ENCODE results near the gene AMH. TPM values are rescaled to one million over a fixed set of nuclear protein-coding genes. Genes with fewer than 3 reads are reported as not detected.

Gene AMH
- total and polyA plus RNA-seq, 2 of the 4 experiments (the other 2 are of a cell fraction) = 0.86 TPM; not detected in 1

DNA sequence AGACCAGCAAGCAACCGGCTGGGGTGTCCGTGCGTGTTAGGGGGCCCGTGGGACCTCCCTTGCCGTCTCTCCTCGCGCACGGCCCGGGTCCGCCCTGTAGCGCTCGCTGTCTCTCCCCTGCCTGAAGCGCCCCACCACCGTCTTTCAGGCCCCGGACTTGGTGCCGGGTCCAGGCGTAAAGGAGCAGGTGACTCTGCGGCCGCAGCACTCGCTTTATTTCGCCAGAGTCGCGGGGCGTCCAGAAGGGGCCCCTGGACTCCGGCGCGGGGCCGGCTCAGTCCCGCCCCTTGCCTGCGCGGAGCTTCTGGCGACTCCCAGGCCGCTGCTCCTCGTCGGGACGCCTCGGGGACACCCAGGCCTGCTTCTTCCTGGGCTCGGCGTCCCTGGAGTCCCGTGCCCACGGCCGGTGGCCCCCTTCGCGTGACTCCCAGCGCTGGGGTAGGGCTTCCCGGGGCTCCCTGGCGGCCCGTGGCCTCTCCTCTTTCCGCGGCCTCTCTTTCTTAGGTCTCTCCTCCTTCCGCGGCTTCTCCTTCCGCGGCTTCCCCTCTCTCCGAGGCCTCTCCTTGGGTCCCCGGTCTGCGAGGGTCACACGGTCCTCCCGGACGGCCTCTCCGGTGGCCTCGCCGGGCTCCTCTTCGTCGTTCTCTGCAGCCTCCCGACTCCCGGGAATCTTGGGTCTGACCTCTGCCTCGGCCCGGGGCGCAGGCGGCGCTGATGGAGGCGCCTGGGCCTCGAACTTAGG, 3.1 kb downstream of the AMH start:
- Histone ChIP-seq H3K79me1 (ENCODE audit: low read depth in 1 of 2, low read length in 2 of 2) (no peaks in the 10 kb centered on the region), H4K8ac (ENCODE audit: low read depth in 2 of 2, low read length in 2 of 2) (no peak overlapping the region), H2BK15ac (ENCODE audit: low read depth, low read length) (no peak overlapping the region), H4K5ac (ENCODE audit: low read depth, low read length) (no peak overlapping the region), H2AFZ (replicated peaks; ENCODE audit: low read length, poor library complexity) (no peak overlapping the region), H3K4ac (ENCODE audit: low read depth, low read length) (no peak overlapping the region), H3K23ac (ENCODE audit: low read depth, low read length) (no peak overlapping the region), H3K4me3 (ENCODE audit: insufficient read depth, low read depth, low read length) (no peak overlapping the region), H3K4me2 (ENCODE audit: low read depth, low read length) (no peak overlapping the region), H2AK5ac (ENCODE audit: low read depth, low read length) (no peak overlapping the region), H3K14ac (replicated peaks; ENCODE audit: low read depth, low read length) (no peak overlapping the region), H3K9me1 (ENCODE audit: insufficient read depth, low read length) (no peaks in the 10 kb centered on the region), H2BK5ac (ENCODE audit: low read depth, low read length, poor library complexity, severe bottlenecking) (no peak overlapping the region), H2BK20ac (ENCODE audit: low read depth, low read length) (no peak overlapping the region), H3K9ac (ENCODE audit: low read depth, low read length) (no peak overlapping the region), H3K36me3 (ENCODE audit: control insufficient read depth, insufficient read depth, low read length) (peaks cover 14% of the 10 kb centered on the region), H3K27me3 (ENCODE audit: control insufficient read depth, insufficient read depth, low read length) (peaks cover 36% of the 10 kb centered on the region), H3K27ac (ENCODE audit: insufficient read depth, low read length) (no peak overlapping the region), H4K91ac (ENCODE audit: insufficient read depth, low read depth, low read length) (no peak overlapping the region), H3K9me3 (ENCODE audit: control insufficient read depth, insufficient read depth, low read length) (no peaks in the 10 kb centered on the region), H3K4me1 (ENCODE audit: control insufficient read depth, insufficient read depth, low read length) (peaks cover 4% of the 10 kb centered on the region; the same call in 1 of the 2 replicates), H2AK9ac (replicated peaks; ENCODE audit: low read depth, low read length, poor library complexity) (no peak overlapping the region), H3K56ac (ENCODE audit: extremely low read depth, insufficient read depth, low read length) (no peak overlapping the region), H3K18ac (ENCODE audit: low read depth, low read length) (no peak overlapping the region), H4K20me1 (ENCODE audit: insufficient read depth, low read length) (peaks cover 23% of the 10 kb centered on the region), H2BK120ac (ENCODE audit: low read depth, low read length) (no peak overlapping the region)
- DNase-seq (no peak), ATAC-seq (ENCODE audit: low read depth) (no peak)
- CTCF ChIA-PET = no interaction called here
- in situ Hi-C loops (cut with MboI; ENCODE audit: low sequenced_read_pairs) = no loop called here
- intact Hi-C loops (cut with micrococcal nuclease) = no loop called here
- TF ChIP-seq CHD1 (IDR thresholded peaks at IDR 0.05; ENCODE audit: low read depth, low read length) (no peak), MAZ (IDR thresholded peaks at IDR 0.05; ENCODE audit: borderline replicate concordance, low read depth, low read length) (no peak), CEBPB (IDR thresholded peaks at IDR 0.05; ENCODE audit: low read depth, low read length) (no peak), FOS (IDR thresholded peaks at IDR 0.05; ENCODE audit: low read depth, low read length) (no peak), POLR2A (IDR thresholded peaks at IDR 0.05; ENCODE audit: low read depth, low read length) (no peak), RFX5 (IDR thresholded peaks at IDR 0.05; ENCODE audit: low read depth, low read length) (no peak), SMC3 (IDR thresholded peaks at IDR 0.05; ENCODE audit: low read depth, low read length) (no peak), BHLHE40 (IDR thresholded peaks at IDR 0.05; ENCODE audit: low read depth, low read length) (no peak), RAD21 (IDR thresholded peaks at IDR 0.05; ENCODE audit: low read length) (no peak), NFE2L2 (IDR thresholded peaks at IDR 0.05; ENCODE audit: low read depth, low read length) (no peak), MXI1 (IDR thresholded peaks at IDR 0.05; ENCODE audit: borderline replicate concordance, low read depth, low read length) (no peak), MAFK (IDR thresholded peaks at IDR 0.05; ENCODE audit: low read depth, low read length) (no peak), RCOR1 (IDR thresholded peaks at IDR 0.05; ENCODE audit: insufficient replicate concordance, low read length) (no peak)
- TF ChIP-seq, protein P1, sequence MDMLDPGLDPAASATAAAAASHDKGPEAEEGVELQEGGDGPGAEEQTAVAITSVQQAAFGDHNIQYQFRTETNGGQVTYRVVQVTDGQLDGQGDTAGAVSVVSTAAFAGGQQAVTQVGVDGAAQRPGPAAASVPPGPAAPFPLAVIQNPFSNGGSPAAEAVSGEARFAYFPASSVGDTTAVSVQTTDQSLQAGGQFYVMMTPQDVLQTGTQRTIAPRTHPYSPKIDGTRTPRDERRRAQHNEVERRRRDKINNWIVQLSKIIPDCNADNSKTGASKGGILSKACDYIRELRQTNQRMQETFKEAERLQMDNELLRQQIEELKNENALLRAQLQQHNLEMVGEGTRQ (IDR thresholded peaks at IDR 0.05; ENCODE audit: low read depth, low read length) = no peak
- TF ChIP-seq, protein P2, sequence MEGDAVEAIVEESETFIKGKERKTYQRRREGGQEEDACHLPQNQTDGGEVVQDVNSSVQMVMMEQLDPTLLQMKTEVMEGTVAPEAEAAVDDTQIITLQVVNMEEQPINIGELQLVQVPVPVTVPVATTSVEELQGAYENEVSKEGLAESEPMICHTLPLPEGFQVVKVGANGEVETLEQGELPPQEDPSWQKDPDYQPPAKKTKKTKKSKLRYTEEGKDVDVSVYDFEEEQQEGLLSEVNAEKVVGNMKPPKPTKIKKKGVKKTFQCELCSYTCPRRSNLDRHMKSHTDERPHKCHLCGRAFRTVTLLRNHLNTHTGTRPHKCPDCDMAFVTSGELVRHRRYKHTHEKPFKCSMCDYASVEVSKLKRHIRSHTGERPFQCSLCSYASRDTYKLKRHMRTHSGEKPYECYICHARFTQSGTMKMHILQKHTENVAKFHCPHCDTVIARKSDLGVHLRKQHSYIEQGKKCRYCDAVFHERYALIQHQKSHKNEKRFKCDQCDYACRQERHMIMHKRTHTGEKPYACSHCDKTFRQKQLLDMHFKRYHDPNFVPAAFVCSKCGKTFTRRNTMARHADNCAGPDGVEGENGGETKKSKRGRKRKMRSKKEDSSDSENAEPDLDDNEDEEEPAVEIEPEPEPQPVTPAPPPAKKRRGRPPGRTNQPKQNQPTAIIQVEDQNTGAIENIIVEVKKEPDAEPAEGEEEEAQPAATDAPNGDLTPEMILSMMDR (conservative IDR thresholded peaks at IDR 0.05; ENCODE audit: low read depth, low read length) = no peak
- TF ChIP-seq, protein P3, sequence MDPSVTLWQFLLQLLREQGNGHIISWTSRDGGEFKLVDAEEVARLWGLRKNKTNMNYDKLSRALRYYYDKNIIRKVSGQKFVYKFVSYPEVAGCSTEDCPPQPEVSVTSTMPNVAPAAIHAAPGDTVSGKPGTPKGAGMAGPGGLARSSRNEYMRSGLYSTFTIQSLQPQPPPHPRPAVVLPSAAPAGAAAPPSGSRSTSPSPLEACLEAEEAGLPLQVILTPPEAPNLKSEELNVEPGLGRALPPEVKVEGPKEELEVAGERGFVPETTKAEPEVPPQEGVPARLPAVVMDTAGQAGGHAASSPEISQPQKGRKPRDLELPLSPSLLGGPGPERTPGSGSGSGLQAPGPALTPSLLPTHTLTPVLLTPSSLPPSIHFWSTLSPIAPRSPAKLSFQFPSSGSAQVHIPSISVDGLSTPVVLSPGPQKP (IDR thresholded peaks at IDR 0.05; ENCODE audit: borderline replicate concordance, low read depth, low read length) = no peak
- no TSS peak for BruUV-seq (replicated peaks)
- dilution Hi-C loops (cut with HindIII; ENCODE audit: low sequenced_read_pairs, unreplicated experiment) = no loop called here
- WGBS, 2 experiments (ENCODE audit: extremely low coverage in 2 of 2, insufficient read length in 1 of 2) = 27% methylated on average over 45 of the region's 74 CpGs; no CpG with 5 or more reads in 1 of the 2 experiments
- POLR2A ChIA-PET (ENCODE audit: unreplicated experiment) = no interaction called here

Data from IMR-90 (cell line).